Activated CD4-positive, CD25-positive, alpha-beta regulatory T cell treated with anti-CD3 and anti-CD28 coated beads, Interleukin-2, amount 50 U/mL, for 16 hours (primary cell): ENCODE results near the gene DLL3.

Experiments
- DNase-seq: peaks from one replicate; pipeline ENCODE4 v3.0.0-alpha.2; 2020; ENCODE audit warnings: low read depth, low spot score

DLL3 gene

GRCh38 chr19:39481676-39482075 is 17.1 kb upstream of the DLL3 start:
- no peak for DNase-seq

- no peak for DNase-seq
Observed at GRCh38 chr19:39483141-39483540, 15.6 kb upstream of the DLL3 start.

GRCh38 chr19:39489756-39490155 is 9.0 kb upstream of the DLL3 start:
- no peak for DNase-seq

- DNase-seq: no peak
Observed at GRCh38 chr19:39492225-39492624, 6.5 kb upstream of the DLL3 start.

GRCh38 chr19:39492788-39493187 is 6.0 kb upstream of the DLL3 start:
- DNase-seq: no peak

GRCh38 chr19:39494661-39495060 is 4.1 kb upstream of the DLL3 start:
- no peak for DNase-seq

- DNase-seq: no peak
Observed at GRCh38 chr19:39496063-39496462, 2.7 kb upstream of the DLL3 start.

- no peak for DNase-seq
Observed at GRCh38 chr19:39497701-39497995, 1.1 kb upstream of the DLL3 start.

GRCh38 chr19:39497996-39498797 is 550 bp upstream of the DLL3 start:
- DNase-seq: no peak

- DNase-seq: no peak
Observed at GRCh38 chr19:39499932-39500331, 1.2 kb downstream of the DLL3 start.

- no peak for DNase-seq
Observed at GRCh38 chr19:39500543-39500942, 1.8 kb downstream of the DLL3 start.

GRCh38 chr19:39501340-39501739 is 2.6 kb downstream of the DLL3 start:
- no peak for DNase-seq

- peak; percentile 48 for DNase-seq
Observed at GRCh38 chr19:39502640-39503417, 4.1 kb downstream of the DLL3 start.

- no peak for DNase-seq
Observed at GRCh38 chr19:39506598-39506943, 7.8 kb downstream of the DLL3 start.

- DNase-seq: no peak
Observed at GRCh38 chr19:39506944-39507714, 8.4 kb downstream of the DLL3 start.

- no peak for DNase-seq
Observed at GRCh38 chr19:39507715-39508364, 9.1 kb downstream of the DLL3 start.

- DNase-seq: no peak
Observed at GRCh38 chr19:39508629-39509028, 9.9 kb downstream of the DLL3 start.

GRCh38 chr19:39509233-39509632 is 10.5 kb downstream of the DLL3 start:
- DNase-seq: no peak

GRCh38 chr19:39512988-39513387 is 14.2 kb downstream of the DLL3 start:
- no peak for DNase-seq

GRCh38 chr19:39514840-39515550 is 16.2 kb downstream of the DLL3 start, which contains the start of gene SELENOV:
TSS of gene SELENOV (plus strand) at chr19:39515139. CDS start at chr19:39515213, 74 bp downstream.
- no peak for DNase-seq

- DNase-seq: no peak
Observed at GRCh38 chr19:39515551-39516191, 16.9 kb downstream of the DLL3 start.
